Measurements from ENCODE around the gene ALKBH5. TPM values are rescaled to one million over a fixed set of nuclear protein-coding genes. Genes with fewer than 3 reads are reported as not detected.

ALKBH5 gene
- total RNA-seq, 1 experiment from 2014 or later: 97.8 TPM

- TF ChIP-seq REST (IDR thresholded peaks at IDR 0.05; ENCODE audit: low read depth) (no peak), RAD21 (IDR thresholded peaks at IDR 0.05; ENCODE audit: low read depth) (no peak), CTCF (IDR thresholded peaks at IDR 0.05 in 2 of 3, conservative IDR thresholded peaks at IDR 0.05 in 1 of 3; ENCODE audit: borderline replicate concordance in 1 of 3, insufficient read depth in 1 of 3, low read depth in 2 of 3, low read length in 2 of 3) (no peak), TCF7L2 (IDR thresholded peaks at IDR 0.05; ENCODE audit: borderline replicate concordance, extremely low read depth, insufficient read depth, insufficient read length) (no peak)
These were observed 26.7 kb upstream of the ALKBH5 start (continued) for GRCh38 chr17:18156976-18157280.

GRCh38 chr17:18157354-18157985, 26.2 kb upstream of the ALKBH5 start:
- ChIA-PET RAD21 (ENCODE audit: low non-redundant PET in 1 of 2, low total read pairs in 2 of 2, uncharacterized antibody in 2 of 2, unreplicated experiment in 2 of 2) (no interaction called here), CTCF (interaction anchor here (1.0 kb wide), 1 partner anchor 13 kb away, joined by 3 read pairs; no protein-coding TSS in a partner anchor), POLR2A (interaction anchor here (1.0 to 1.2 kb wide), 3 partner anchors 13 to 27 kb away, joined by 3 to 4 read pairs (median 3); partner anchors contain the start of gene ALKBH5)
- Histone ChIP-seq H3K4me1 (ENCODE audit: control insufficient read depth in 1 of 2, insufficient read depth in 2 of 2, low read length in 2 of 2) (peaks cover 20 to 56% of the 10 kb centered on the region in 2 experiments), H3K79me2 (ENCODE audit: insufficient read depth, low read length) (no peaks in the 10 kb centered on the region), H2AFZ (ENCODE audit: low read depth, low read length, poor library complexity, severe bottlenecking) (no peak overlapping the region), H3K4me2 (ENCODE audit: low read length) (peak overlapping the region; percentile 85), H4K20me1 (ENCODE audit: insufficient read depth) (no peaks in the 10 kb centered on the region), H3K9me2 (ENCODE audit: insufficient read depth) (no peaks in the 10 kb centered on the region), H3K27me3 (ENCODE audit: insufficient read depth, low read length) (no peaks in the 10 kb centered on the region), H3K4me3 (replicated peaks in 1 of 2; ENCODE audit: low read depth in 1 of 2, low read length in 2 of 2) (0 out of 4 replicates have a peak overlapping the region, but pooled peaks of 1 of the 2 experiments have one; percentile 59), H3K9me3 (ENCODE audit: control insufficient read depth in 1 of 2, insufficient read depth in 1 of 2, low read depth in 1 of 2, low read length in 2 of 2) (no peaks in the 10 kb centered on the region), H3K27ac (ENCODE audit: low read depth, low read length) (peak overlapping the region; percentile 37; the same call in 1 of the 2 replicates), H3K9ac (ENCODE audit: low read length) (no peak overlapping the region), H3K36me3 (ENCODE audit: control insufficient read depth in 1 of 2, insufficient read depth in 2 of 2, low read length in 2 of 2) (no peaks in the 10 kb centered on the region)
- intact Hi-C loops (cut with micrococcal nuclease): loop anchor here (2.0 kb wide), 1 partner anchor 17 kb away; no protein-coding TSS in a partner anchor
- BruUV-seq (replicated peaks): no TSS peak
- ATAC-seq (no peak), DNase-seq (ENCODE audit: low read depth, low spot score) (no peak)
- no peak for TF ChIP-seq EZH2phosphoT487 (IDR thresholded peaks at IDR 0.05; ENCODE audit: borderline replicate concordance)
- TF ChIP-seq ZFX (IDR thresholded peaks at IDR 0.05): no peak
- no peak for TF ChIP-seq EGR1 (IDR thresholded peaks at IDR 0.05; ENCODE audit: low read depth)
- TF ChIP-seq ATF3 (IDR thresholded peaks at IDR 0.05): no peak
- no peak for TF ChIP-seq SRF (IDR thresholded peaks at IDR 0.05; ENCODE audit: low read depth)
- no peak for TF ChIP-seq YY1 (IDR thresholded peaks at IDR 0.05; ENCODE audit: extremely low read depth, insufficient replicate concordance, low read depth, low read length)
- no peak for TF ChIP-seq CTCF (IDR thresholded peaks at IDR 0.05 in 2 of 3, conservative IDR thresholded peaks at IDR 0.05 in 1 of 3; ENCODE audit: borderline replicate concordance in 1 of 3, insufficient read depth in 1 of 3, low read depth in 2 of 3, low read length in 2 of 3)
